Raji (cell line): Measurements from ENCODE around the gene MOV10.

ENCODE experiments used
- POLR2A ChIP-seq: IDR thresholded peaks from 2 replicates; pipeline ENCODE4 v1.6.1; 2011; ENCODE audit warnings: low read depth, low read length, control low read depth; ENCODE audit not compliant: insufficient read depth

The MOV10 gene

DNA sequence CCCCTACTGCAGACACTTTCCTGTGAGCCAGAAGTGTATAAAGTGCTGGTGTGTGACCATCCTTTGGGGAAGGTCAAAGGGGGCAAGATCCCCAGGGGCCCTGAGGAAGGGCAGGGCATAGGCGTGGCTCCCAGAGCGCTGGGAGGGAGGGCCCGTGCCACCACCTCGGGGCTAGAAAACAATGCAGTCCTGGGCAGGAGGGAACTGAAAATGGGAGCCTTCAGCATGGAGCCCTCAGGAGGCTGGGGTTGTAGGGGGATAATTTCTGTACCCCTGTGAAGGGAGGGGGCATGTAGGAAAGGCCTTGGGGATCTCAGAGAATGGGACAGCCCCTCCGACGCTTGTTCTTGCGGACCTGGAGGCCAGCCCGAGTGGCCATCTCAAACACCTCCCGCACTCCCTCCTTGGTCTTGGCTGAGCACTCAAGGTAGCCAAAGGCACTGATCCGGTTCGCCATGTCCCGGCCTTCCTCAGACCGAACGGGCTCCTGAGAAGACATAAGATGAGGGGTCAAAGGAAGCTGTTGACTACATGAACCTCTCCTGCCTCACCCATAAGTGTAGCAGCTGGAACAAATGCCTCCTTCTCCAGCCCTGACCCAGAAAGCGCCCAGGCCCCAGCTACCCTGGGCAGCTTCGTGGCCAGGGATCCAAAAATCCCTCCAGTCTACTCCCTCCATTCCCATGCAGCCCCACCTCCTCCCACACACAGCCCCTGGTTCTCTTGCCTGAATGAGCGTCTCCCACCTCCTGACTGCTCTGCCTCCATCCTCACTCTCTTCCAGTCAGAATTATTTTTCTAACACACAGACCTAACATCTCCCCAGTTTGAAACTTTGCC is 27.0 kb downstream of the MOV10 start:
- TF ChIP-seq POLR2A, result no peak

DNA sequence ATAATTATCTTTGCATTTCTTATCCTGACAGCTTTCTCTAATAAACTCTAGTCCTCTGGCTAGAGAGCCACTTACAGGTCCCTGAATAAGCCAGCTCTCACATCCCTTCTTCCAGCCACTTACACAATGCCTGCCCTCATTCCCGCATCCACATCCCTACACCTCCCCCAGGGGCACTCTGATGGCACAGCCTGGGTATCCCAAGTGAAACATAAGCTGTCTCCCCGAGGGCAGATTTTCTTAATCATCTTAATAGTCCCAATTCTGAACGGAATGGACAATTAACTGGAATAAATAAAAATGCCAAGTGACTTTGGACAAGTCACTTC is 27.6 kb downstream of the MOV10 start:
- no peak for TF ChIP-seq POLR2A

DNA sequence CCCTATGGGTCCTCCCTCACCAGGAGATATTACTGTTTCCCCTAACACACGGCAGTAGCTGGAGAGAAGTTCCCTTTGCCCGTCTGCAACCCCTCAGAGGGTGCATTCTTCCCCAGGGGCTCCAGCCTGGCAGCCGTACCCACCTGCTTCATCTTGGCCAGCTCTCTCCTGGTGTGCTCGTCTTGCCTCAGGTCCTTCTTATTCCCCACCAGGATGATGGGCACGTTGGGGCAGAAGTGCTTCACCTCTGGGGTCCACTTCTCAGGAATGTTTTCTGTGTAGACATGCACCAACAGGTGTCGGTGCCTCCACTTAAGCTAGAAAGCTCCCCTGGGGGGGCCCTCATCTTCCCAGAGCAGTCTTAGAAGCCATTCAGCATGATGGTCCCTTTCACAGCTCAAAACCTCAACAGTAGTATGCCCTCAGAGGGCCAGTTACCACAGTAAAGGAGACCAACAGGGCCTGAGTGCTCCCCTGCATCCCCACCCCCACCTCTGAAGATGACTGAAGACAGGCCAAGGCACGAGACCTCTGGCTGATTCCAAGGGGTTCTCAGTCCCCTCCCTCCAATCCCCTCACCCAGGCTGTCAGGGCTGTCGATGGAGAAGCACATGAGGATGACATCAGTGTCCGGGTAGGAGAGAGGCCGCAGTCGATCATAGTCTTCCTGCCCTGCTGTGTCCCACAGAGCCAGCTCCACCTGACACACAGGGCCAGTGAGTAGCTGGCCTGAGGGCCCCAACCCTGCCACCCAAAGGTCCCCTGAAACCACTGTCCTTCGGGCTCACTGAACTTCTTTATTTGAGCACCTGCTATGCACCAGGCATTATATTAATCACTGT is 28.2 kb downstream of the MOV10 start:
- no peak for TF ChIP-seq POLR2A

DNA sequence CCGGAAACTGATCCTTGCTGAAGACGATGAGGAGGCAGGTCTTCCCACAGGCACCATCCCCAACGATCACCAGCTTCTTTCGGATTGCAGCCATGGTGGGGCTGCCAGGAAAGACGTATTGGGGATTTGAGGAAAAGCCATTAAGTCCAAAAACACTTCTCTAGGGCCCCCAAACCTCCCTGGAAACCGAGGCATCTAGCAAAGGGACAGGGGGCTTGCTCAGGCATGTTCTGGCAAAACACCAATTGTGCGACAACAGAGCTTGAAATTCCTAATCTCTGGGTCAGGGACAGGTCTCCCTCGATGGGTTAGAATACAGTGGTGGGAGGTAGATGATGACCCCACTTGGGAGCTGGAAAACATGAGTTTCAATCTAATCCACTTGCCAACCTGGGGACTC is 29.2 kb downstream of the MOV10 start:
- no peak for TF ChIP-seq POLR2A

DNA sequence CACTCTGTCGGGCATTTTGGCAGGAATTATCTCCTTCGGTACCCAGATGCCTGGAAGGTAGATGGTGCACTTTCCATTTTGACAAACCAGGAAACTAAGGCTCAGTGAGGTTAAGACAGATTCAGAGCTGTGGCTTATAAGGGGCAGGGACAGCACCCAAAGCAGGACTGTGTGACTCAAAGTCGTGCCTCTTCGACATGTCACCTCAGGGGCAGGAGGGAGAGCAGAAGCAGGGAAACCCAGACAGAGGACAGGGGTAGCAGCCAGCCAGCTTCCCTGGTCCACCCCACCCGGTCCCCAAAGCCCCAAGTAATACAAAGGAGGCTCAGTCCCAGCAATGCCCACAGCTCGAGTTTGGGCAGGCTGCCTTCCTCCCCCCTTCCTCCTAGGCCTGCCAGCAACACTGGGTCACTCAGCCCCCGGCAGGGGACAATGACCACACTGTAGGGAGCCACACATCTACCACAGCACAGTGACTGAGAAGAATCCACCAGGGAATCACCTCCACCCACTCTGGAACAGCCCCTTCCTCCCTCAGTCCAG is 30.0 kb downstream of the MOV10 start:
- TF ChIP-seq POLR2A, result no peak

DNA sequence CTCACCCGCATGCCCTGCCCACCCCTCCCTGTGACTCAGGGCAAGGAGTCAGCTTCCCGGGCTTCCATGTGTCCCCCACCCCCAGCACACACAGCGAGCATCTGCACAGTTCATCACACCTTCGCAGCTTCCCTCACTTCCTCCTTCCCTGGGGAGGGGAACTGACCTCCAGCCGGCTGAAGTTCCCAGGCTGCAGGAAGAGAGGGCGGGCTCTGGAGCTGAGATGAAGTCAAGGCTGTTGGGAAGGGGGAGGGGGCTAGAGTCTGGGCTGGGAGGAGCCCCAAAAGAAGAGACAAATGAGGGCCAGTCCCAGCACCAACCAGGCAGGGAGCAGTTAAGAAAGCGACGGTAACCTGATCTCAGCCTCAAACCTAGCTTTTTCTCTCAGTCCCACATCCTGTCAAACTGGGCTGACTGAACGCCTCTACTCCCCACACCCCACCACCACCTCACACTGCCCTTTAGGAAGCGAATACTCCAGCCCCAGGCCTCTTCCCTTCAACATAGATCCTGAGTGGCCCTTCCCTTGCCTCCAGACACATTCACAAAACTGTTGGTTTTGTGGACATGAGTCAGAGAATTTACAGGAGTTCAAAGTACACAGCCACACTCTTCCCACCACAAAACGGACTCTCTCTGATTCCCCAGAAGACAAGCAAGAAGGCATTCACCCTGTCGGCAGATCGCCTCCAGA is 30.6 kb downstream of the MOV10 start:
- TF ChIP-seq POLR2A, result no peak

DNA sequence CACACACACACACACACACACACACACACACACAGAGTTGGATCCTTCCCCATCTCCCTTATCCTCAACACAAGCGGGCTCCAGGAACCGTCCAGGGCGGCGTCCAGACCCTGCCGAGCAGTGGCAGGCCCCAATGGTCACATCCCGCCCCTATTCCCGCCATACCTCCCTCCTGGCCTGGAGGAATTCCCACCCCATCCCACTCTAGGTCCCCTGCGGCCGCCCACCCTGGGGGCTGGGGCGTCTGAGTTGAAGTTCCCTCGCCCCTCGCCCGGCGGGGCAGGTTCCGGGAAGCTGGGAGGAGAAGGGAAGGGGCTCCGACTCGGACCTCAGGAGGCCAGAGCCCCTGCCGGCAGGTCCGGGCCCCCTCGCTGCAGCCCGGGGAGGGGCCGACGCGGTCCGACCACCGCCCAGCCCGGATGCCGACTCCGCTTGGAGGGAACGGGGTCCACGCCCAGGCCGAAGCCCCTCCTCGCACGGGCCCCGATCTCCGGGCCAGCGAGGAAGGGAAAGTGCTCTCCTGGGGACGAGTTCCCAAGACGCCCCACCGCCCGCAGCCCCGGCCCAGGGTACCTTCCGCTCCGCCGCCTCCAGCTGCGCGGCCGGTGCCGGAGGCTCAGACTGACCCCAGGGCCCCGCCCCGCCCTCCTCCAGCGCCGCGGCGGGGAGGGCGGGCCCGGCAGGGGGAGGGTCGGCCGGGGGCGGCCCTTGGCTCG is 32.2 kb downstream of the MOV10 start, which contains the start of gene RHOC:
TSS of gene RHOC (minus strand) at position 623 of the 716 bp plus-strand sequence. CDS start 3,328 bp downstream, outside the sequence.
- TF ChIP-seq POLR2A, result no peak

DNA sequence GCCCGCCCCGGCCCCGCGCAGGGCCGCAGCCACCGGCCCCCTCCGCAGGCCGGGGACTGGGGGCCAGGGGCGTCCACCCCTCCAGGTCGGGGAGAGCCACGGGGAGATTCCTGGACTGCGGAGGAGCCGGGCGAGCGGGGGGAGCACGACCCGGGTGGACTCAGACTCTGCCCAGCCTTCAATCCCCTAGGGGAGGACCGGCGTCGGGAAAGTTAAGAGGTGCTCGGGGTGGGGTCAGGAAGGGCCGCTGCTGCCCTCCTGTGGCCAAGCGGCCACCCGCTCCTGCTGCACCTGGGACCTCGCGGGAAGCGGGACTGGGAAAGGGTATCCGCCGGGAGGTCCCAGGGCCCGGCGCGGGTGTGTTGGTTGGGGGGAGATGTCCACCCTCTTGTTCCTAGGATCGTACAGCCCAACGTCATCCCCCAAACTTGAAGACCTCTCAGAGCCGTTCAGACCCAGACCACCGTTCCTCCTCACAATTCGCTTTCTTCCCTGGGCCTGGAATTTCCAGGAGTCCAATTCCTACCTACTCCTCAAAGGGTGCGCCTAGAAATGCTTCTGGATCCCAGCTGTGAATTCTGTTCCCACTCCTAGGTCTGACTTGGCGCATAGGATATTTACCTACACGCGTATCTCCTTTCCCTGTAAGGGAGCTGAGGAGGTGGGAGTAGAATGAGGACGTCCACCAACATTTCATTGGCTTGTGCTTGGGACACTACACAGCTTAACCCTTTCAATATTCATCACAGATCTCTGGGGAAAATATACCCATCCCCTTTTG is 33.0 kb downstream of the MOV10 start:
- no peak for TF ChIP-seq POLR2A

DNA sequence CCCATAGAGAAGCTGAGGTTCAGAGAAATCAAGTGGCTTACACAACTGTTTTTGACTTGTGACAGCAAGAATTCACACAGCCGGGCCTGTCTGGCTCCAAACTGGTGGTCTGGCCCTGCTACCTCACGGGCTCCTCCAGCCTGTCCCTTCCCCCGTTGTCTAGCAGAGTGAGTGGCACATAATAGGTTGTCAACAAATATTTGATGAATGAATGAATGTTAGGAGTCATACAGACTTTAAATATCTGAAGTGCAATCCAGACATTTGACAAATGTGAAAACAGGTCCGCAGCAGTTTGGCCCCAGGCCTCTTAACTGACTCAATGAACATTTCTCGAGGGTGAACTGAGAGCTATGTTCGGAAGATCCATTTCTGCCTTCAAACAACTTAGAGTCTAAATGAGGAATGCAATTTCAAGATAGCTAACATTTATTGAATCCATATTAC is 33.6 kb downstream of the MOV10 start:
- no peak for TF ChIP-seq POLR2A

DNA sequence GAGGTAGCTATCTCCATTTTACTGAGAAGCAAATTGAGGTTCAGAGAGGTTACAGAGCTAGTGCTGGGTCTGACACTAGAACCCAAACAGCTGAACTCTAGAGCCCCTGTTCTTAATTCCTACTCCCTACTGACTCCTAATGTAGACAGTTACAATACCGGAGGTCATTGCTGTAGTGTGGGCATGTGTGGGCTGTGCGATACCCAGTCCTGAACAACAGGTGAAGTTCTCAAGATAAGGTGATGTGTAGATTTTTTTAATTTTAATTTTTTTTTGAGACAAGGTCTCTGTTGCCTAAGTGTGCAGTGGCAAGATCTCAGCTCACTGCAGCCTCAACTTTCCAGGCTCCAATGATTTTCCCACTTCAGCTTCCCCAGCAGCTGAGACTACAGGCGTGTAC is 34.0 kb downstream of the MOV10 start:
- no peak for TF ChIP-seq POLR2A

DNA sequence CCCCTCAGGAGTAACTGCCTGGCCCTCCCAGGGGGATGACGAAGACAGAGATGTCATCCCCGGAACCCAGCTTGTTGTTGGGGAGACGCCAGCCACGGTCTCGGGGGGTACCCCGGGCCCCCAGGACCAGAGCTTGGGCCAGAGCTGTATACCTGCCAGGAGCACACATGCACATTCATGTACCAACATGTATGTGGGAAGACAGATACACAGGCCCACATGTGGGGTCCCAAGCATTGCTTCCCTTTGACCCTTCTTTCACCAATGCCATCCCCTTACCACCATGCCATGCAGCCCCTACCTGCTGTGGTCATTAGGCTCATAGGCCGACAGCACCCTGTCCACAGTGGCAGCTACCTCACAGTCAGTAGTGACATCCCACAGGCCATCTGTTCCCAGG is 35.7 kb downstream of the MOV10 start:
- TF ChIP-seq POLR2A, result no peak

DNA sequence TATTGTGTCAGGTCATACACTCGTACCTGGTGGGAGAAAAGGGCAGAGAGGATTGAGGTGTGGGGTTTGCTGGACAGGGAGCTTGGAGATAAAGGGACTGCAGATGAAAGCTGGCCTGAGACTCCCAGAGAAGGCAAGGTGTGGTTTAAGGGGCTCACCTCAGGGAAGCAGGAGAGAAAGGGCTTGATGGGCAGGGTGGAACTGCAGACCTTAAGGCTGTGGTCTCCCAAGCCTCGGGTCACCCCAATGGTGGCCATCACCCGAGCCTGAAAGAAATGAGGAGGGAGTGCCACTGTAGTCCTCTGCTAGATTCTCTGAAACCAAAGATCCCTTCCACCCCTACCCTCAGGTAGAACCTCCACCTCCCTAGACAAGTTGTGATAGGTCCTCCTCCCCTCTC is 36.1 kb downstream of the MOV10 start:
- no peak for TF ChIP-seq POLR2A

DNA sequence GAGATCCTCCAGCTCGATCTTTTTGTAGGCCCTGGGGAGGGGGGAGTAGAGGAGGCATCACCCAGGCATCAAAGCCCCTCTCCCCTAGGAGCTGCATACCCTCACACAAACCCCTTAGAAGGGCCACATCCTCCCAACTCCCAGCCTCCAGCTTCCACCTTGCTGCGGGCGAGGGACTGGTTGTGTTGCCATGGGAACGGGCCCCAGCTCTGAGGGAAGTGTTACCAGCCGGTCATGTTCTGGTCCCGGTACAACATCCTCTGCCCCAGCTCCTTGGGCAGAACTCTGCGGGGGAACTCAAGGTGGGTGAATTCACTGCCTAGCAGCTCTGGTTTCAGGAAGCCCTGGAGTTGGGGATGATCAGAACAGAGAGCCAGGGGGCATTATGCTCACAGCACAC is 36.6 kb downstream of the MOV10 start:
- TF ChIP-seq POLR2A, result no peak

DNA sequence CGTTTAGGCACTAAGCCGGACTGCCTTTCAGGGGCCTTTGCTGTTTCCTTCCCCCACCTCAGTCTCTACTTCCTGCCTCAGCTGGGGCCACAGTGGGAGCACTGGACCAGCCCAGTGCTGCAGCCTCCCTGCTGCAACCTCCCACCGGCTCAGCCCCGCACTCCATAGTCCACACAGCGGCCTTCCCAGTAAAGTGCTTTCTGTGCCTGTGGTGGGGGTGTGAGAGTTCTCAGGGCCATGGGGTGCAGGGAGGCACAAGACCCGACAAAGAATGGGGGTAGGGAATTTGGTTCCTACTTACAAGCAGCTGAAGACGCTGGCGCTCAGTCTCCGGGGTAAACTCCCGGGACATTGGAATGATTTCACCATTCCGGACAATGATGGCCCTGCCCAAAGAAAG is 37.2 kb downstream of the MOV10 start:
- TF ChIP-seq POLR2A, result no peak
